Activated CD4-positive, alpha-beta T cell treated with anti-CD3 and anti-CD28 coated beads, Interleukin-10, Interleukin-2, amounts not matched to agents 100 ng/mL and 50 ng/mL, durations not matched to agents 16 hours and 8 hours (primary cell): ENCODE data around the gene AMBRA1.

Experiments
- DNase-seq: peaks from one replicate; pipeline ENCODE4 v3.0.0-alpha.2; 2020

AMBRA1 gene

DNA sequence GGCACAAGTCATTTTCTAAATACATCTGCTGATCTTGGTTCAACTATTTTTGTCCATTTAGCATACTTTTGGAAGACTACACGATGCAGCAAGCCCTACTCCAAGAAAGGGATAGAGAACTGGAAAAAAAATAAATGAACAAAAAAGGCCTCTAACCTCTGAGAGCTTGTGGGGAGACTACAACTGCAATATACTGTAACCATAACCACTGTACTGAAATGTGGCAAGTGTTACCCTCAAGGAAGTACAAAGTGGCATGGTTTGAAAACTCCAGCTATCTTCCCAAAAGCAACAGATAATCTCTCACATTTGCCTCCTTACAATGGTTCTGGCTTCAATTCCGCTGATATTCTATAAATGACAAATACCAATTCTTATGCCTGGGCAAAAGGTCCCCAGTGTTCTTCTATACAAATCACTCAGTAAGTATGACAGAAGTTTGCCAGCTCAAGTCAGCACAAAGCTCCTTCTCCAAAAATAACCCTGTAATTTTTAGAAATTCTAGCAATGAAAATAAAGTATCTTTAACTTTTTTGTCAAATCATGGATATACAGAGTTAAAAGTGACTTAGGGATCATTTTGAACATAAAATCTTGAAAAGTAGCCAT, 22.9 kb downstream of the AMBRA1 start:
- no peak for DNase-seq

DNA sequence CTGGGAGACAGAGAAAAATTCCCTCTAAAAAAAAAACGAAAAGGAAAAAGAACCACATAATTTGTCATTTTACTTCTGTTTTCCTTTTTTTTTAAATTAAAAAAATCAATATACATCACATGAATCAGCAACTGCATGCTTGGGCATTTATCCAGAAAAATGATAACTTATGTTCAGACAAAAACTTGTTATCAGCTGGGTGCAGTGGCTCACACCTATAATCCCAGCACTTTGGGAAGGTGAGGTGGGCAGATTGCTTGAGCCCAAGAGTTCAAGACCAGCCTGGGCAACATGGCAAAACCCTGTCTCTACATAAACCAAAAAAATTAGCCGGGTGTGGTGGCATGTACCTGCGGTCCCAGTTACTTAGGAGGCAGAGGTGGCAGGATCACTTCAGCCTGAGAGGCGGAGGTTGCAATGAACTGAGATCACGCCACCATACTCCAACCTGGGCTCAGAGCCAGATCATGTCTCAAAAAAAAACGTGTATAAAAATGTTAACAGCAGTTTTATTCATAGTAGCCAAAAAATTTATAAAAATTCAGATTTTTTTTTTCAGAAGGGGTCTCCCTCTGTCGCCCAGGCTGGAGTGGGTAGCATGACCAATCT, 28.5 kb downstream of the AMBRA1 start:
- DNase-seq = no peak

DNA sequence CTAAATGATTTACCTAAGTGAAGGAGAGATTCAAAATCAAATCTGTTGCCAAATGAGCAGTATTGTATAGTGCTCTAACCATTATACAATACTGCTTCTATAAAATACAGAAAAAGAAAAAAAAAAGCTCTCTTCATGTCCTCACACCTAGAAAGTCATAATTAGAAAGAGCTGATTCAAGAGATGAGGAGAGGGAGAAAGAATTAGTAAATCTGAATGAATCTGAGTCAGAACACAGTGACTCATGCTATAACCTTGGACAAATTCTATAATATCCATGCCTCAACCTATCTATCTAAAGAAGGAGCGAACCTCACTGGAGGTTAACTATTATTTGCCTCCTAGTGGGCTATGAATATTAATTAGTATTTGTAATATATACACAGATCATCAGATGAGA, 29.4 kb downstream of the AMBRA1 start:
- peak; percentile 68 for DNase-seq

DNA sequence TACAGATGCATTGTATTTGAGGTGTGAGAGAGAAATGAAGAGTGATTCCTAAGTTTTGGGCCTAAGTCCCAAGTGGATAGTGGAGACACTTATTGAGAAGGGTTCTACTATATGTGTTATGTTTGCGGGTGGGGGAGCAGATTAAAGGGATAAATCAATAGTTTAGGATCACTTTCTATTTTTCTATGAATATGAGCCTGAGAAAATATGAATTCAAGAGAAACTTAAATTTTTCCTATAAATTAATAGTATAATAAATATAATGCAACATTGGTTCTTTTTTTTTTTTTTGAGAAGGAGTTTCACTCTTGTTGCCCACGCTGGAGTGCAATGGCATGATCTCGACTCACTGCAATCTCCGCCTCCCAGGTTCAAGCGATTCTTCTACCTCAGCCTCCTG, 31.3 kb downstream of the AMBRA1 start:
- DNase-seq = no peak

DNA sequence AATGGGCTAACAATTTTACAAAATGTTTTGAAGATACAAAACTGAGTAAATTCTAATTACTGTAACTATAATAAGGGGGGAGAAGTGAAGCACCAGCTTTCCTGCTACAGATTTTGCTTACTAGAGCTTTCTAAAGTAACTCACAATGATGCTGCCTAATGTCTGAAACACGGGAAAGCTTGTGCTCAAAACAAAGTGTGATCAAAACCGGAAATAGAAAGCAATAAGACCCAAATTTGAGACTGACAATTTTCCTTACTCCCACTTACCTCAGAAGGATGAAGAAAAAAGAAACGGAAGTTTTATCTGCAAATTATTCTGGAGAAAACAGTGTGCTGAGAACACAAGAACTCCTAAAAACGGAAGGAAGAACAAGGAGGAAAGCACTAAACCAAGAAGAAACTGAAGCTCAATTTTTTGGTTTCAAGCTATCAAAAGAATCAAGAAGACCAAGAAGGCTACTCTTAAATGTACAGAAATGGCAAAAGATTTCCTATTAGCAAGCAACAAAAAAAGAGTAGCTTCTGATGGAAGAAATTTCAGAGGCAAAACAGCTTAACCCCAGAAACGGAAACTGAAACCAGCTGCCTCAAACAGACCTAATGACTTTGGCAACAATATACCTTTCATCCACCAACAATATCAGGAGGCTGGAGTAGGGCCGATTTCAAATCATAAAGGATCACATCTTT, 33.4 kb downstream of the AMBRA1 start:
- peak; percentile 57 for DNase-seq

DNA sequence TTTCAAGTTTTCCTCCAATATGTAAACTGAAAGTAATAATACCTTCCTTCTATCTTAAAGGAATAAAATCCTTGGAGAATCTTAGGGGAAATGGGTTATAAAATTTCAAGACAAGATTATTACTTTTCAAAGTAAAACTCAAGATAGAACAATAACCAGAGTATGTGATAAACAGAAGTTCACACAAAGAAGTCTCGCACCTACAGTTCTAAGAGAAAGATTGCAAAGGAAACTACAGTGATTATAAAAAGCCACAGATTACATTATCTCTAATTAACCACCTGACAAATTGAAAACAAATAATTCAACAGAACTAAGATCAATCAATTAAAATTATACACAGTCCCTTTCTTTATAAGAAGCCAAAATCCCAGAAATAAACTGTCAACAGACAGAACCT, 34.0 kb downstream of the AMBRA1 start:
- DNase-seq = no peak

DNA sequence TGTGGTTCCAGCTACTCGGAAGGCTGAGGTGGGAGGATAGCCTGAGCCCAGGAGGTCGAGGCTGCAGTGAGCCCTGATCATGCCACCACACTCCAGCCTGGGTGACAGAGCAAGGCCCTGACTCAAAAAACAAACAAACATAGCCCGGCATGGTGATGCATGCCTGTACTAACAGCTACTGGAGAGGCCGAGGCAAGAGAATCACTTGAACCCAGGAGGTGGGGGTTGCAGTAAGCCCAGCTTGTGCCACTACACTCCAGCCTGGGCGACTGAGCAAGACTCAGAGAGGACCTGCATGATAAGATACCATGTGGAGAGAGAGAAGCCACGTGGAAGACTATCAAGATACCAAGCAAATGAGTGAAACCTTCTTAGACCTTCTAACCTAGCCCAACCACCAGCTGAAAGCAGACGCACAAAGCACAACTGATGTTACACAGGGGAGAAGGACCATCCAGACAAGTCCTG, 36.1 kb downstream of the AMBRA1 start:
- DNase-seq = no peak

DNA sequence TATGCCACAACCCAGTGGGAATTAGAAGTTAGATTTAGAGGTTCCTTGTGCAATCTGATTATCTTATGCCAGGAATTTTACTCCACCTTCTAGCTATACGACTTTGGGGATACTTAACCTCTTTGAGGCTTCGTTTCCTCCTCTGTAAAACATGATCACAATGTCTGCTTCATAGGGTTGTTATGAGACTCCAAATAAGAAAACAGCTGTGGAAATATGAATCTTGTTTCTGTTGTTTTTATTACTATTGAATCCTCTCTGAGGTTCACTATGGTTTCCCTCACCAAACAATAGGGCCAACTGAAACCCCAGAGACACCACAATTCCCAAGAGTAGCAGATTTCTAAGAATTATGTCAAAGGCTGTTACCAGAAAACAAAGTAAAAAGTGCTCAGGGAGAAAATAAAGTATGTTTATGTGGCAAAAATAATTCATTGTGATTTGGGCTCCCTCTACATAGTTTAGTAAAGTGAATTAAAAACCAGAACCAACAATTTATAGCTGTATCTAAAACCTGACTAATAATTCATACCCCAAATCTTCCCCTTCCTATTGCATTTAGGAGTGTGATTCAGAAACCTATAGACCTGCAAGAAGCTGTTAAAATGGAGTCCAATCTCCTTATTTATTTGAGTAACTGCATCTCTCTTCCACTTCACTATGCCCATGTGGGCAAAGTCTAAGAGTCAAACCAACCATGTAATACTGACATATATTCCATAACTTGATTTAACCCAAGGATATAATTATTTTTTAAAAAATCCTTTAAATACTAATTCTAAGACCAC, 38.4 kb downstream of the AMBRA1 start:
- peak; percentile 34 for DNase-seq

DNA sequence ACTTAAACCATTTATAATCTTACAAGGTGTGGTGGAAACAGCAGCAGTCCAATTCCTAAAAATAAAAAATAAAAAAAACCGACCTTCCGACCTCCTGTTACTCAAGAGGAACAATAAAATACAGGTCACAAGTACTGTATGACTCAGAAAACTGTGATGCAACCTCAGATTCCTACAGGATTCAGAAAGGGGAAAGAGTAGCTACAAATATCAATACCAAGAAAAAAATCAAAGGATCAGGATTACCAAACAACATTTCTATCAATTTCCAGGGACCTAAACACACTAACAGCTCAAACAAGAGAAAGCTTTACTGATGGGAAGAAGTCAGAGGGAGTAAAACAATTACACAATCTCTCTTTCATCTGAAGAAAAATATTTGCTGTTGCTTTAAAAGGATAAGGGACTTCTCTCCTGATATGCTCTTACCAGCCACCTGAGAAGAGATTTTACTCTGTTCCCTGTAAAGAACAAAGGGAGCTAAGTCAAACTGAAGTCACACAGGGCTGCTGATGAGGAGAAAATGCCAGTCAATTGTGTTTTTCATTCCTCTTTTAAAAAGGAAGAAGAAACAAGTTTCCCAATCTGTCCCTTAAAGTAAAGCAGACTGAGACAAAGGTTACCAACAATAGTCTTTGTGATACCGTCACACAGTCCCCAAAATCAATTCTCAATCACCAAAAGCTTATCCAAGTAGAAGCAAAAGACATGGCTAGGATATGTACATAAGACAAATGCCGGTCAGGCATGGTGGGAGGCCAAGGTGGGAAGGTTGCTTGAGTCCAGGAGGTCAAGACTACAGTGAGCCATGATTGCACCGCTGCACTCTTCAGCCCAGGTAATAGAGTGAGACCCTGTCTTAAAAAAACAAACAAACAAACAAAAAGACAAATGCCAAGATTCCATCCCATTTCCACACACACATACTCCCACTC, 39.3 kb downstream of the AMBRA1 start:
- no peak for DNase-seq

DNA sequence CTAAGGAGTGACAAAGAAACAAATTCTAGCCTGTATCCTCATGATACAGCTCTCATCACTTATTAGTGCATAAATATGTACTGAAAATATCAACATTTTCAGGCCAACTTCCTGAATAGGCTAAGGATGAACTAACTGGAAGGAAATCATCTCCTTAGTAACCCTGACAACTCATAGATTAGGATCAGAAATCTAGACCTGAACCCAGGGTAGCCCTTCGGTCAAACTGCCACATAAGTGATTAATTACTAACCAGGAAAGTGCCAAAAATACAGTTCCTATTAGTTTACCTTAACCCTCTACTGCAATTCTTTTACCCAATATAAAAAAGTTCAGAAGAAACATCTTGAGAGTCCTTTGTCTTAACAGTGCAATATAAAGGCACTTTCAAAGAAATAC, 40.0 kb downstream of the AMBRA1 start:
- no peak for DNase-seq

DNA sequence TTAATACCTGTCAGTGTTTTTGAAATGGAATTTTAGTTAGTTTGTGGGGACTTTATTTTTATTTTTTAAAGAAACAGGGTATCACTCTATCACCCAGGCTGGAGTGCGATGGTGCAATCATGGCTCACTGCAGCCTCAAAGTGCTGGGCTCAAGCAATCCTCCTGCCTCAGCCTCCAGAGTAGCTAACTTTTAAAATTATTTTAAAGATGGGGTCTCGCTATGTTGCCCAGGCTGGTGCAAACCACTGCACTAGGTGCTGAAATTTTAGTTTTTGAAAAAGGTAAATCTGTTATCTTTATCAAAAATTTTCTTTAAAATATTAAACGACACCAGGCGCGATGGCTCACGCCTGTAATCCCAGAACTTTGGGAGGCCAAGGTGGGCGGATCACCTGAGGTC, 42.6 kb downstream of the AMBRA1 start:
- DNase-seq = no peak

DNA sequence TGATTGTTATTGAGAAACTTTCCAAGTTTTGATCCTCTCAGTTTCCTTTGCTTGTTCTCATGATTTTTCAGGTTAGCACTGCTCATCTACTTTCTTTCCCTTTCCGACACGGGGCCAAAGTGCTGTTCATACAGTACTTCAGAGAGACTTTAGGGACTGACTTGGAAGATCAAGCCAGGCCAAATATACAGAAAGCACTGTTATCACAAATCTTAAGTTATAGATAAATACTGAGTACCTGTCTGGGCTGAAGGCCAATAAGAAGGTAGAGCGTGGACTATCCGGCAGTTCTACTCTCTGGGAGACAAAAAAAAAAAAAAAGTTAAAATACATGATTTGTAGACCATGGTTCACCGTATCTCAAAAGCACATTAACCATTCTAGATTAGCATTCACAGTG, 46.2 kb downstream of the AMBRA1 start:
- DNase-seq = no peak

DNA sequence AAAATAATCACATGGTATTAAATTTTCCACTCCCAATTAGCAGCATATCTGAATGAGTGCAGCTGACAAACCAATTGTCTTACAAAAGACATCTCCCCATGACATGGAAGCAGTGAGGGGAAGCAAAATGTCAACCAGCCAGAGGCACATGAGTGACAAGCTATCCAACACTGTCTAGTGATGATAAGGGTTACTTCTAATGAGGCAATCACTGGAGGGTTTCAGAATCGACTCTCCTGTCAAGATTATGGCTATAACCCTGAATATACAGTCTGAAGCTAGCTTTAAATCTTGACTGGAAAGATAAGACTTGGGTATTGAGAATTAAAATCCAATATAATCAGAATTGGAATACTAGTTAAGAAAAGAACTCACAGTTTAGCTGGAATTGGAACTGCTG, 50.3 kb downstream of the AMBRA1 start:
- no peak for DNase-seq

DNA sequence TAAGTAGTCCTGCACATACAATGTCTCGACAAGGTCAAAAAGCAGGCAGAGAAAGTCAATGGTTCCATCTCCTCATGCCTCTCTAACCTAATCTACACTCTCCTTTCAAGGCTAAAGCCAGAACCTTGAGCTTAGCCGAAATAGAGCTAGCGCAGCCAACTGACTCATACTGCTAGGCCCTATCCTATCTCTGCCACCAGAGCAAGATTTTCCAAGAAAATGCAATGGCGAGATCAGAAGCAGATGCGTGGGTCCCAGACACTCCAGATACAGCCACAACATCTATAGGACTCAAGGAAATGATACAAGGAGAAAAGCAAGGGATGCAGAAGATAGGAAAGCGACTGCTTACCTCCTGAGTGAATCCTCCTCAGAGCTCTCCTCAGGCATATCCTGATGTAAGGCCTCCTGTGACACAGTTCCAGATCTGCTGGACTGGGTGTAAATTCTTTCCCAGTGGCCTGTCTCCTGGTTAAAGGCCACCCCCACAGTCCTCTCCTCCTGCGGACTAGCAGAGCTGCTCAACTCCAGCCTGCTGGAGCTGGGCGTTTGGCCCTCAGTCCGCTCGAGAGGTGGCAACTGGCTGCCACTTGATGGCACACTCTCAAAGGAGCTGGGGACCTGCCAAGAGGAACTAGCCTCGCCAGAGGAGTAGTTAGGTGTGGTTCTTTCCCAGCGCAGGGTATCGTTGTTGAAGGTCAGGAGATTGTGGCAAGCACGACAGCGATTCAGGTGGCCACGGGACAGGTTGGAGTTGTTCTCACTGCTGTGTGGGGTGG, 52.0 kb downstream of the AMBRA1 start:
- DNase-seq = no peak

DNA sequence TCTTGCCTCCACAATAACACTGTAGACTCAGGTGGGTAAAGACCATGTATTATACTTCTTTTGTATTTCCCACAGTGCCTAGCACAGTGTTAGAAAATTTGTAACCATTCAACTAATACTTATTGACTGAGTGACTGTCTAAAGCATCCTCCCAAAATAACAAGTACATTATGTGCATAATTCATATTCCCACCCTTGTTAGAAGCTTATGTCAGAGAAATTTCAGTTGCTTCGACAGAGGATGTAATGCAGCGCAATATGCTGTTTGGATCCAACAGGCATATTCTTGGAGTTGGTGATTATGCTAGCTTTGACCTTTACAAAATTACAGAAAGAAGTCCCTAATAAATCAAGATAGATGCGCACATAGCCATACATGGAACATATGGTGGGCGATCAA, 53.0 kb downstream of the AMBRA1 start:
- no peak for DNase-seq

DNA sequence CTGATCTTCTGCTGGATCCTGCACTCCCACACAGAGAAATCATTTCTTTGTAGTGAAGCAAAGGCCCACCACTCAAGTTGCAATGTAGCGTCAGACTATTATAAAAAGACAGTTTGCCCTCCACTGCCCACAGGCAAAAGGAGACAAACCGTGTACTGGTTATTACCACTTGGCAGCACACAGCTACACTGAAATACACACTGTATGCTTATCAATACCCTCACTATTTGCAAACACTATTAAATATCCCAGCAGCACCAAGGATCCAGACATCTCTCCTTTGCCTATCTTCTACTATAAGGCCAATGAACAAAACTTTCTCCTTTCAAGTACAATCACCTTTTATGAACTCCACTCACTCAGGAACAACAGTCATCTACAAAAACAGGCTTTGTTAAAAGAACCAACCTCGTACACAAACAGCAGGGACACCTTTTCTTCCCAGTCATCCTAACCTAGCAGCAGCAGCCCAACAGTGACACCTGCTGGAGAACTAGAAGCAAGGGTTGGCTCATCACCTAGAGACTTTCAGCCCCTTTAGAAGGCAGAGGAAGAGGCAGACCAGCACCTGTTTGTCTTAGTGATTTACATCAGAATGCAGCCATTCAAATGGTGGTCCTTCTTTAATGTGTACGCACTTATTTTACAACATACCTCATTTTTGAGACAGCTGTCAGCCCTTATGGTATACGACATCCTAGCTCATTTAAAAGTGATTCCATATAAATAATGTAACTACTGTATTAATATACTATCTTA, 56.1 kb downstream of the AMBRA1 start:
- DNase-seq = peak; percentile 77

DNA sequence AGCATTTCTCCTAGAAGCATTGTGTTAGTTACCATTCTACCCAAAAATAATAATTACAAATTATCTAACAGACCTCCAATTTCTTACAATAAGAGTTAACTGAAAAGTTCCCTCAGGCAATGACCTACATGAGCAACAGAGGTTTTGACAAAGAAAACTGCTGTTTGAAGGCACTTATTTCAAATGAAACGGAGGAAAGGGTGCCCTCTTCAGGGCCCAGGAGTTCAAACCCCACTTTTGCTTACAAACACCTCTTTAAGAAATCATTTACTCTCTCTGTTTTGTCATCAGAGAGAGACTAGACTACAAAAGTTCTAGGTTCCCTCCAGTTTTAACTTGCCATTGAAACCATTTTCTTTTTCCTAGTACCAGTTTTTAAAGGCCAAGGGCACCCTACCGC, 56.7 kb downstream of the AMBRA1 start:
- DNase-seq = no peak

DNA sequence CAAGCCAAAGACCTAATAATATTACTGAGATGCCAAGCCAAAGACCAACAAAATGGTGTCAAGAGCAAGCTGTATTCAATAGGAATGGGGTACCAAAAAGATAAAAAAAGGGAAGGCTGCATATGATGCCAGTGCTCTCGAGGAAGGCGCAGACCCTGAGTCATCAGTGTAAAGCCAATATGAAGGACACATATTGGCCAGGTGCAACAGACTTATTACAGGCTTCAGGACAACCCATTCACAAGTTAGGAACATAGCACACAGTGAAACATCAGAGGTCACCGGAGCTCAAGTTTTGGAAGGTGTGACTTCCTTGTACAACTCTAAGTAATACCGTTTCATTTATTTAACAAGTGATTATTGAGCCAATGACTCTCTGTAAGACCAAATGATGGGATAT, 58.1 kb downstream of the AMBRA1 start:
- DNase-seq = no peak

DNA sequence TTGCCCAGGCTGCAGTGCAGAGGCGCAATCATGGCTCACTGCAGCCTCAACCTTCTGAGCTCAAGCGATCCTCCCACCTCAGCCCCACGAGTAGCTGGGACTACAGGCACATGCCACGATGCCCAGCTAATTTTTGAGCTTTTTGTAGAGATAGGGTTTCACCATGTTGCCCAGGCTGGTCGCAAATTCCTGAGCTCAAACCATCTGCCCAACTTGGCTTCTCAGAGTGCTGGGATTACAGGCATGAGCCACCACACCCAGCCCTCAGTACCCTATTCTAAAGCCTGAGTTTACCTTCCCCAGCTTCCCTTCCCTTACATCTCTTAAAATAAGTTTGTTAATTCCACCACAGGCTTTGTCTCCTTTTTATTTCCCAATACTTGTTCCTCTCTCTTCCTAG, 59.1 kb downstream of the AMBRA1 start:
- DNase-seq = no peak

DNA sequence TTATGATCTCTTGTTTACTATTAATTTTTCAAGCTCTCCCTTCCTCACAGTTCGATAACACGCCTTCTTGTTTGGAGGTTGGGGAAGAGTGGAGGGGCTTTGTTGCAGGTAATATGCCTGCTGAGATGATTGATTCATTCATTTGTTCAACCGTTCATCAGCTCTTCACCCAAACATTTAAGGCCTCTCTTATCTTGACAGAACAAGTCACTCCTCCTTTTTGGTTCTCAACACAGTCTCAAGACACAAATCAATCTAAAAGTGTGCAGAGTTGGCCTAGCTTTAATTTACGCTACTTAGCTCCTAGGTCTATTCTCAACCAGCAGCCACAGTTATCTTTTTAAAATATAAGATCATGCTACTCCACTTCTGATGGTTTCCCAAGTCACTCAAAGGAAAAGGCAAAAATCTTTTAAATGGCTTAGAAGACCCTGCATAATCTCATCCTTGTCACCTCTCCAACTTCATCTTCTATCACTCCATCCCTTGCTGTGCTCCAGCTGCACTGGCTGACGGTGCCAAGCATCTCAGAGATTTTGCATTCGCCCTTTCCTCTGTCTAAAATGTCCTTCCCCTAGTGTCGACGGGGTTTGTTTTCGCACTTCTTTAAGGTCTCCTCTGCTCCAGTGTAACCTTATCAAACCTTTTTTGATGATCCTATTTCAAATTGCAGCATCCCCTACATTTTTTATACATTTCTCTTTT, 60.3 kb downstream of the AMBRA1 start:
- DNase-seq = no peak
